Measurements from ENCODE around the gene TMEM259. TPM values are rescaled to one million over a fixed set of nuclear protein-coding genes. Genes with fewer than 3 reads are reported as not detected.

The TMEM259 gene
- total and polyA plus RNA-seq, 2 donors (not counting 3 experiments of a cell fraction or from before 2014, with no cell fraction given) = 142 to 297 TPM

GRCh38 chr19:977058-977464, 43.9 kb downstream of the TMEM259 start:
- no peaks in the 10 kb centered on the region for H4K20me1 ChIP-seq (replicated peaks; ENCODE audit: control insufficient read depth, extremely low read depth, insufficient read depth, low read length)
- no peak for TF ChIP-seq EZH2 (IDR thresholded peaks at IDR 0.05; ENCODE audit: borderline replicate concordance, low read depth, low read length, severe bottlenecking)
- TF ChIP-seq MAX (IDR thresholded peaks at IDR 0.05; ENCODE audit: insufficient read depth, insufficient read length) = no peak
- no peak for TF ChIP-seq POLR2A (IDR thresholded peaks at IDR 0.05; ENCODE audit: low read depth, low read length)
- TF ChIP-seq JUN (IDR thresholded peaks at IDR 0.05; ENCODE audit: borderline replicate concordance, insufficient read depth, insufficient read length, low read depth) = no peak
- TF ChIP-seq FOS (IDR thresholded peaks at IDR 0.05; ENCODE audit: borderline replicate concordance, insufficient read depth, low read length) = no peak
- TF ChIP-seq POLR2AphosphoS5 (IDR thresholded peaks at IDR 0.05; ENCODE audit: insufficient read depth, low read depth, low read length) = no peak
- no peak for TF ChIP-seq GATA2 (IDR thresholded peaks at IDR 0.05; ENCODE audit: insufficient read depth, insufficient read length, low read depth, low read length)
- TF ChIP-seq MYC (IDR thresholded peaks at IDR 0.05; ENCODE audit: low read depth, low read length) = no peak
- no peak for TF ChIP-seq CTCF (IDR thresholded peaks at IDR 0.05; ENCODE audit: extremely low read depth in 1 of 2, insufficient read depth in 1 of 2, low read depth in 1 of 2, low read length in 2 of 2)
- no peaks in the 10 kb centered on the region for H3K9me1 ChIP-seq (replicated peaks; ENCODE audit: control insufficient read depth, extremely low read depth, insufficient read depth, low read length)
- dilution Hi-C loops (cut with MboI; ENCODE audit: extremely low pct_ligation_motif_present, low sequenced_read_pairs) (no loop called here), intact Hi-C loops (cut with micrococcal nuclease) (no loop called here)
- CTCF ChIA-PET = interaction anchor here (1.5 kb wide), 1 partner anchor 53 kb away, joined by 6 read pairs; no protein-coding TSS in a partner anchor
- H3K4me1 ChIP-seq (ENCODE audit: control insufficient read depth, extremely low read depth, insufficient read depth, low read length) = no peaks in the 10 kb centered on the region
- no peak overlapping the region for H3K9ac ChIP-seq (replicated peaks; ENCODE audit: extremely low read depth, insufficient read depth, low read length)
- H3K27me3 ChIP-seq (ENCODE audit: control insufficient read depth in 2 of 2, insufficient read depth in 2 of 2, low read length in 2 of 2) = no peaks in the 10 kb centered on the region
- no peaks in the 10 kb centered on the region for H3K9me3 ChIP-seq (replicated peaks; ENCODE audit: control insufficient read depth, insufficient read depth, low read length)
- H3K27ac ChIP-seq (ENCODE audit: insufficient read depth, low read depth, low read length) = no peak overlapping the region
- FAIRE-seq (no peak), DNase-seq (ENCODE audit: low read depth, low spot score) (no peak)
- POLR2A ChIA-PET = no interaction called here
- H3K4me2 ChIP-seq (ENCODE audit: insufficient read depth, low read length) = no peak overlapping the region
- H3K36me3 ChIP-seq (ENCODE audit: control insufficient read depth in 2 of 2, extremely low read depth in 1 of 2, insufficient read depth in 2 of 2, low read length in 2 of 2) = no peaks in the 10 kb centered on the region
- BruUV-seq (replicated peaks) = no TSS peak
- H3K4me3 ChIP-seq (replicated peaks in 1 of 3; ENCODE audit: insufficient read depth in 1 of 3, low read depth in 1 of 3, low read length in 3 of 3) = no peak overlapping the region
- H3K79me2 ChIP-seq (ENCODE audit: control insufficient read depth, insufficient read depth, low read length) = no peaks in the 10 kb centered on the region
- H2AFZ ChIP-seq (ENCODE audit: low read depth, low read length) = no peak overlapping the region
